Adrenal gland (tissue), 5 donors: ENCODE results near the gene CMTM4.

Experiments
- POLR2A ChIP-seq, 2 donors: fragments of 450-650 bp; IDR thresholded peaks; one replicate each; pipeline ENCODE4 v1.6.1; 2017; ENCODE audit warnings: antibody characterized with exemption in 2 of 2, mild to moderate bottlenecking in 2 of 2, moderate library complexity in 1 of 2
- TF ChIP-seq, protein P1 (sequence below), 6 experiments: fragments of 450-650 bp in 4 of 6; fragments of 200-600 bp in 2 of 6; sonication (generic) in 1 of 6; IDR thresholded peaks; 1 replicate in 5 of 6; 2 replicates in 1 of 6; pipeline versions ENCODE4 v1.5.1 to v1.8.0; 2016 to 2021; ENCODE audit warnings: antibody characterized with exemption in 6 of 6, mild to moderate bottlenecking in 2 of 6, moderate library complexity in 1 of 6
- donor health status: DM: no; HTN: no; CAD: no.

DNA sequence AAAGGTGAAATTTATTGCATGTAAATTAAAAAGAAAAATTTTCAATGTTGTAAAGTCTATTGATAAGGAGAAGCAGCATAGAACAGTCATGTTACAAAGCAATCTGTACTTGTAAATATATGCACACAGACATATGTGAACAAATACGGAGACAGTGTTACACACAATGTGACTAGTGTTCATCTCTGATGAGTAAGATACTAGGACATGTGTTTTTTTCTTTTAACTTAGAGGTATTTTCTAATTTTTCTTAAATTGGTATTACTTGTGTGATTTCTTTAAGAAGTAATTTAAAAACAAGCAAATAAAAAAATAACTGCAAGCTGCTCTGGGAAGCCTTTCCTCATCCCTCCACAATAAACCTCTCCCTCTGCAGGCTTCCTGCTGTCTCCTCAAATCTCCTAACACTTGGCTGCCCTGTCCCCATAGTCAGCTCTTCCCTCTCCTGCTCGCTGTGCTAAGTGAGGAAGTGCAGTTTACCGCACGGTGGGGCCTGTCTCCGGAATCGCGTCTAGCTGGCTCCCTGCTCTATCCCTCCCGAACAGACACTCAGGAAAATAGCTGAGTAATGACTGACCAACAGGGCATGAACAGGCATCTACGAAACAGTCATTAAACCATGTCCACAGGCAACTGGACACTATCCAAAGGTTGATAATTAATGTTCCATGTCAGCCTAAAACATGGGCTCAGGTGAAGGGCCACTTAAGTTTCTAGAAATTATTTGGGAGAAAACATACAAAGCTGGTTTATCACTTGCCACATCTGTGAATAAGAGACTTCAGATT lies 35.9 kb downstream of the CMTM4 start:
- no peak for TF ChIP-seq POLR2A (IDR thresholded peaks at IDR 0.05)
- TF ChIP-seq, protein P1, sequence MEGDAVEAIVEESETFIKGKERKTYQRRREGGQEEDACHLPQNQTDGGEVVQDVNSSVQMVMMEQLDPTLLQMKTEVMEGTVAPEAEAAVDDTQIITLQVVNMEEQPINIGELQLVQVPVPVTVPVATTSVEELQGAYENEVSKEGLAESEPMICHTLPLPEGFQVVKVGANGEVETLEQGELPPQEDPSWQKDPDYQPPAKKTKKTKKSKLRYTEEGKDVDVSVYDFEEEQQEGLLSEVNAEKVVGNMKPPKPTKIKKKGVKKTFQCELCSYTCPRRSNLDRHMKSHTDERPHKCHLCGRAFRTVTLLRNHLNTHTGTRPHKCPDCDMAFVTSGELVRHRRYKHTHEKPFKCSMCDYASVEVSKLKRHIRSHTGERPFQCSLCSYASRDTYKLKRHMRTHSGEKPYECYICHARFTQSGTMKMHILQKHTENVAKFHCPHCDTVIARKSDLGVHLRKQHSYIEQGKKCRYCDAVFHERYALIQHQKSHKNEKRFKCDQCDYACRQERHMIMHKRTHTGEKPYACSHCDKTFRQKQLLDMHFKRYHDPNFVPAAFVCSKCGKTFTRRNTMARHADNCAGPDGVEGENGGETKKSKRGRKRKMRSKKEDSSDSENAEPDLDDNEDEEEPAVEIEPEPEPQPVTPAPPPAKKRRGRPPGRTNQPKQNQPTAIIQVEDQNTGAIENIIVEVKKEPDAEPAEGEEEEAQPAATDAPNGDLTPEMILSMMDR (IDR thresholded peaks at IDR 0.05), result peak in 3 of 6 experiments; percentile 18 to 30 (median 29)
